Breast epithelium (tissue), 4 donors: ENCODE results near the gene ZNF135. TPM values are rescaled to one million over a fixed set of nuclear protein-coding genes. Genes with fewer than 3 reads are reported as not detected.

ENCODE experiments used
- DNase-seq, 2 donors: peaks; one replicate each; pipeline ENCODE4 v3.0.0-alpha.2; 2019; ENCODE audit warnings: low spot score in 2 of 2
- H3K27ac ChIP-seq, 2 donors: fragments of 200-600 bp; sonication (generic) in 1 of 2; one replicate each; pipeline ENCODE4 v1.5.1; 2016 to 2019; ENCODE audit warnings: mild to moderate bottlenecking in 1 of 2
- H3K27me3 ChIP-seq, 2 donors: fragments of 200-600 bp; sonication (generic) in 1 of 2; one replicate each; pipeline versions ENCODE4 v1.5.1 to v1.6.0; 2017 to 2019; ENCODE audit warnings: control low read depth in 1 of 2, mild to moderate bottlenecking in 1 of 2
- H3K36me3 ChIP-seq: fragments of 200-600 bp; one replicate; pipeline ENCODE4 v1.5.1; 2019
- H3K4me1 ChIP-seq, 2 donors: fragments of 200-600 bp; sonication (generic); one replicate each; pipeline ENCODE4 v1.5.1; 2016 to 2019; ENCODE audit warnings: control low read depth in 1 of 2
- H3K4me3 ChIP-seq, 3 donors: fragments of 200-600 bp; sonication (generic); 1 replicate in 2 of 3; 2 replicates in 1 of 3; pipeline ENCODE4 v1.5.1; 2016 to 2019; ENCODE audit warnings: mild to moderate bottlenecking in 3 of 3, moderate library complexity in 2 of 3
- H3K9me3 ChIP-seq, 2 donors: fragments of 200-600 bp; sonication (generic) in 1 of 2; one replicate each; pipeline ENCODE4 v1.5.1; 2016 to 2019; ENCODE audit warnings: control low read depth in 1 of 2
- CTCF ChIP-seq, 3 donors: fragments of 450-650 bp; IDR thresholded peaks; one replicate each; pipeline ENCODE4 v1.5.1; 2016 to 2017; ENCODE audit warnings: antibody characterized with exemption in 3 of 3, mild to moderate bottlenecking in 3 of 3, moderate library complexity in 3 of 3
- POLR2A ChIP-seq: fragments of 450-650 bp; IDR thresholded peaks from one replicate; pipeline ENCODE4 v1.6.1; 2016; ENCODE audit warnings: antibody characterized with exemption, mild to moderate bottlenecking, moderate library complexity
- POLR2AphosphoS5 ChIP-seq, 3 donors: sonication (generic); formaldehyde crosslinking; IDR thresholded peaks; one replicate each; pipeline ENCODE4 v1.6.1; 2017; ENCODE audit warnings: antibody characterized with exemption in 3 of 3
- intact Hi-C: fragments of 100-400 bp; cut with DNase I; formaldehyde crosslinking; loops from one replicate; pipeline ENCODE4 v1.15.1; 2023; ENCODE audit warnings: low total_unique reads
- total RNA-seq, 3 donors: library from RNA; depleted of rRNA; stranded (reverse); fragments of >200 nt; gene quantifications; one replicate each; pipeline ENCODE4 v1.1.0, GENCODE V29; 2016

Gene ZNF135
- total RNA-seq, 3 donors from 2014 or later, result 7.5 to 16.2 (median 14.4) TPM

- H3K36me3 ChIP-seq, result peaks cover 23% of the 10 kb centered on the region
- no peak overlapping the region for H3K4me3 ChIP-seq
- H3K27ac ChIP-seq, result no peak overlapping the region
- no peaks in the 10 kb centered on the region for H3K27me3 ChIP-seq
- no peak for DNase-seq
- H3K4me1 ChIP-seq, result no peaks in the 10 kb centered on the region
- H3K9me3 ChIP-seq, result peaks cover 79 to 95% of the 10 kb centered on the region in 2 donors
- intact Hi-C loops, result loop anchor here (5.0 kb wide), 1 partner anchor 1359 kb away; no protein-coding TSS in a partner anchor
- TF ChIP-seq CTCF (IDR thresholded peaks at IDR 0.05), result no peak
- TF ChIP-seq POLR2A, result no peak
- no peak for TF ChIP-seq POLR2AphosphoS5 (IDR thresholded peaks at IDR 0.05)
Observed at GRCh38 chr19:58091251-58091995, 32.3 kb downstream of the ZNF135 start.

- Histone ChIP-seq H3K27me3 (no peaks in the 10 kb centered on the region), H3K4me1 (no peaks in the 10 kb centered on the region), H3K4me3 (no peak overlapping the region), H3K27ac (no peak overlapping the region), H3K36me3 (peaks cover 14% of the 10 kb centered on the region), H3K9me3 (peaks cover 62 to 86% of the 10 kb centered on the region in 2 donors)
- intact Hi-C loops, result loop anchor here (5.0 kb wide), 1 partner anchor 1361 kb away; no protein-coding TSS in a partner anchor
- TF ChIP-seq POLR2AphosphoS5 (IDR thresholded peaks at IDR 0.05), result no peak
- no peak for TF ChIP-seq CTCF (IDR thresholded peaks at IDR 0.05)
- no peak for TF ChIP-seq POLR2A
- no peak for DNase-seq
Observed at GRCh38 chr19:58093071-58093470, 34.0 kb downstream of the ZNF135 start.

GRCh38 chr19:58095328-58095727 lies 36.2 kb downstream of the ZNF135 start:
- intact Hi-C loops, result no loop called here
- no peaks in the 10 kb centered on the region for H3K27me3 ChIP-seq
- no peak overlapping the region for H3K4me3 ChIP-seq
- no peak for DNase-seq
- peaks cover 4% of the 10 kb centered on the region for H3K36me3 ChIP-seq
- no peak for TF ChIP-seq CTCF (IDR thresholded peaks at IDR 0.05)
- TF ChIP-seq POLR2AphosphoS5 (IDR thresholded peaks at IDR 0.05), result no peak
- no peak for TF ChIP-seq POLR2A
- no peaks in the 10 kb centered on the region for H3K4me1 ChIP-seq
- no peak overlapping the region for H3K27ac ChIP-seq
- H3K9me3 ChIP-seq, result peaks cover 48 to 66% of the 10 kb centered on the region in 2 donors

- H3K27me3 ChIP-seq, result no peaks in the 10 kb centered on the region
- H3K9me3 ChIP-seq, result peaks cover 39 to 51% of the 10 kb centered on the region in 2 donors
- no peak for DNase-seq
- H3K4me1 ChIP-seq, result no peaks in the 10 kb centered on the region
- H3K36me3 ChIP-seq, result peaks cover 4% of the 10 kb centered on the region
- intact Hi-C loops, result no loop called here
- peak overlapping the region in 2 of 3 donors; percentile 97 to 98 for H3K4me3 ChIP-seq
- TF ChIP-seq POLR2A (no peak), POLR2AphosphoS5 (IDR thresholded peaks at IDR 0.05) (no peak), CTCF (IDR thresholded peaks at IDR 0.05) (no peak)
- peak overlapping the region; percentile 95 to 99 for H3K27ac ChIP-seq
Observed at GRCh38 chr19:58096884-58097283, 37.8 kb downstream of the ZNF135 start.

GRCh38 chr19:58097349-58097748 lies 38.3 kb downstream of the ZNF135 start:
- peak overlapping the region; percentile 95 to 99 for H3K27ac ChIP-seq
- H3K36me3 ChIP-seq, result peaks cover 4% of the 10 kb centered on the region
- H3K4me3 ChIP-seq, result peak overlapping the region; percentile 71 to 98 (median 97)
- intact Hi-C loops, result no loop called here
- H3K9me3 ChIP-seq, result peaks cover 34 to 51% of the 10 kb centered on the region in 2 donors
- no peaks in the 10 kb centered on the region for H3K27me3 ChIP-seq
- TF ChIP-seq POLR2AphosphoS5 (IDR thresholded peaks at IDR 0.05), result no peak
- no peak for TF ChIP-seq POLR2A
- no peak for TF ChIP-seq CTCF (IDR thresholded peaks at IDR 0.05)
- H3K4me1 ChIP-seq, result no peaks in the 10 kb centered on the region
- DNase-seq, result no peak
